ENCODE measurements around the gene ULK1.
A peak's percentile ranks its signal among the peaks of the same experiment; 100 is the strongest.

ULK1 gene

DNA sequence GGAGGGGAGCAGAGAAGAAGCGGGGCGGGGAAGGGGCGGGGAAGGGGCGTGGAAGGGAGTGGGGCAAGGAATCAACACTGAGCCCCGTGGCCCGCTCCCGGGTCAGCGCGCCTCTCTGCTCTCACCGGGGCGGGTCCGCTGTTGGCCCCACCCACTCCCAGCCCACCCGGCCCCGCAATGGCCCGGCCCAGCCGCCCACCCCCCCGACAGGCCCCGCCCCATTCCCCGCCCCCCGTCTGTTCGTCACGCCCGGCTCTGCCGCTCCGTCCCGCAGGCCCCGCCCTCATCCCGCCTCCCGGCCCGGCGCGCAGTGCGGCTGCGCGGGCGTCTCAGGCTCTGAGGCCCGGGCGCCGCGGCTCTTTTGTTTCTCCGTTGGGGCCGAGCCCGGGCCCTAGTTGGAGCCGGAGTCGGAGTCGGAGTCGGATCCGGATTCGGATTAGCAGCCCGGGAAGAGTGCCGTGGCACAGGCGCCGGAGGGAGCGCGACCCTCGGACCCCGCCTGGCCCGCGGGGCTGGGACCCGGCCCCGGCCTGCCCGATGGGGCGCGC lies at the start of gene ULK1:
TSS of gene ULK1 (plus strand) at position 310 of the 548 bp plus-strand sequence. CDS start 380 bp downstream, outside the sequence.
- peak; percentile 80 for DNase-seq

DNA sequence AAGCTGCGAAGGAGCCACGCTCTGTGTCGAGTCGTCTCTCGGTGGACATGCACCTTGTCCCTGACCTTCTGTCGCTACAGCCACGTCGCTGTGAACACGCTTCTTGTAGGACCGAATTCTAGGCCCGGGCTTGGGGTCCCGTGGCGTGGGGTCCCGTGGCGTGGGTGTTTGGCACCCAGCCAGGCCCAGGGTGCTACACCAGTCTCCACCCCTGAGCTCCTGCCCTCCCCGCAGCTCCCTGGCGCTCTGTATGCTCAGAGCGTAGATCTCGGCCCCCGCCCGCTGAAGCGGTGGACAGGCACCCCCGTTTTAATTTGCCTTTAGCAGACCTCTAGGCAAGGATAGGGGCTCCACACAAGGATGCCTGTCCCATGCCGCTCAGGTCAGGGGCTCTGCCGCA lies 49.8 kb upstream of the ULK1 start:
- no peak for DNase-seq

DNA sequence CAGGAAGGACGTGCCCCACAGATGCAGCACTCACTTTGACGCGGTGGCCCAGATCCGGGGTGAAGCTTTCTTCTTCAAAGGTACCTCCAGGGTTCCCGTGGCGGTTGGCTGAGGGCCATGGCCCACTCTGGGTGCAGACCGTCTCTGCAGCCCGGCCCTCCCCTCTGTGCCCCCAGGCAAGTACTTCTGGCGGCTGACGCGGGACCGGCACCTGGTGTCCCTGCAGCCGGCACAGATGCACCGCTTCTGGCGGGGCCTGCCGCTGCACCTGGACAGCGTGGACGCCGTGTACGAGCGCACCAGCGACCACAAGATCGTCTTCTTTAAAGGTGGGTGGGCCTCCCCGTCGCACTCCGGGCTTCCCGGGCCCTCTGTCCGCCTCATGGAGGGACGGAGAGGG lies 49.3 kb upstream of the ULK1 start:
- DNase-seq, result no peak

DNA sequence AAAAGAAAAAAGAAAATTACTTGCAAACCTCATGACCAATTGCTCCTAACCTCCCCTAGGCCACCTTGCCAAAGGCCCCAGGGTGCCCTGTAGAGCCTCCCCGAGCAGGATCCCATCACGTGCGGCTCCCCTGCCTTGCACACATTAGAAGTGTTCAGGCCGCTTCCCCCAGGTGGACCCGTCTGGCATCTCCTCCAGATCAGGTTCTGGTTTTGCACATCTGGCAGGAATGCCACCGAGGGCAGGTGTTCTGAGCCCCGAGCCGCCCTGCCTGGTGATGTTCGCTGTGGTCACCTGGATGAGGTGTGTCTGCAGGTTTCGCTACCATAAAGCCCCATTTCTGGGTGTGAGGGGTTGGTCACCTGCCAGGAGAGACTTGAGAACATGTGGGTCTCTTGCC lies 47.0 kb upstream of the ULK1 start:
- DNase-seq, result no peak

DNA sequence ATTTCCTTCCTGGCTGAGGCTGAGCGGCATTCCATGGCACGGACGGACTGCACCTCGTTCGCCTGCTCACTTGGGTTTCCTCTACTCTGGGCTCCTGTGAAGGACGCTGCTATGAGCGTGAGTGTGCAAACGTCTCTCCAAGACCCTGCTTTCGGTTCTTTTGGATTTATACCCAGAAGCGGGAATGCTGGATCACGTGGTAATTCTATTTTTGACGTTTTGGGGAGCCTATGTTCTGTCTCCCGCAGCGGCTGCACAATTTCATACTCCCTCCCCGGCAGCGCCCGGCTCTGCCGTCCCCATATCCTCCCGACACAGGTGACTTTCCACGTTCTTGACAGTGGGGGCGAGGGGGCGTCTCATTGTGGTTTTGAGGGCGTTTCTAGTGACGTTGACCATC lies 45.7 kb upstream of the ULK1 start:
- DNase-seq, result no peak

DNA sequence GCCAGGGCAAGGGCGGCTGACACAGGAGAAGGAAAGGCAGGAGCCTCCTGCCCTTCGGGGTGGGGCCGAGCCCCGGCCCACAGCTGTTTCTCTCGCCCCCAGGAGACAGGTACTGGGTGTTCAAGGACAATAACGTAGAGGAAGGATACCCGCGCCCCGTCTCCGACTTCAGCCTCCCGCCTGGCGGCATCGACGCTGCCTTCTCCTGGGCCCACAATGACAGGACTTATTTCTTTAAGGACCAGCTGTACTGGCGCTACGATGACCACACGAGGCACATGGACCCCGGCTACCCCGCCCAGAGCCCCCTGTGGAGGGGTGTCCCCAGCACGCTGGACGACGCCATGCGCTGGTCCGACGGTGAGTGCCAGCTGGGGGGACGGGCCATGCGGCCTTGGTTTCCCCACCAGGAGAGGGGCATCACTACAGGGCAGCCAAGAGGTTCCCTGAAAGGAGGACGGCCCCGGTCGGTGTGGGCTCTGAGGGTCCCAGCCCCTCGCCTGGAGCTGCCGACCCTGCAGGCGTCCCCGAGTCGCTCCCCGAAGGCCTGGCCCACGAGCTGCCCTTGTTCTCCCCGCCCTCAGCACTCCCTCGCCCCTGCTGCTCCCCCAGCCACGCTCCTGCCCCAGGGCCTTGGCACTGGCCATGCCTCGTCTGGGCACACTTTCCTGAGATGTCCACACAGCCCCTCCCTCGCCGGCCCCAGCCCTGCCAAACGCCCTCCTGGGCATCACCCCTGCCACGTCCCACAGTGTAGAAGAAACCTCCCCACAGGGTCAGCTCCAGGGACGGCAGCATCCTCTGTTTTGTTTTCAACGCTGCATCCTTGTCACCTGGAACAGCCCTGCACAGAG lies 44.5 kb upstream of the ULK1 start:
- DNase-seq, result no peak

DNA sequence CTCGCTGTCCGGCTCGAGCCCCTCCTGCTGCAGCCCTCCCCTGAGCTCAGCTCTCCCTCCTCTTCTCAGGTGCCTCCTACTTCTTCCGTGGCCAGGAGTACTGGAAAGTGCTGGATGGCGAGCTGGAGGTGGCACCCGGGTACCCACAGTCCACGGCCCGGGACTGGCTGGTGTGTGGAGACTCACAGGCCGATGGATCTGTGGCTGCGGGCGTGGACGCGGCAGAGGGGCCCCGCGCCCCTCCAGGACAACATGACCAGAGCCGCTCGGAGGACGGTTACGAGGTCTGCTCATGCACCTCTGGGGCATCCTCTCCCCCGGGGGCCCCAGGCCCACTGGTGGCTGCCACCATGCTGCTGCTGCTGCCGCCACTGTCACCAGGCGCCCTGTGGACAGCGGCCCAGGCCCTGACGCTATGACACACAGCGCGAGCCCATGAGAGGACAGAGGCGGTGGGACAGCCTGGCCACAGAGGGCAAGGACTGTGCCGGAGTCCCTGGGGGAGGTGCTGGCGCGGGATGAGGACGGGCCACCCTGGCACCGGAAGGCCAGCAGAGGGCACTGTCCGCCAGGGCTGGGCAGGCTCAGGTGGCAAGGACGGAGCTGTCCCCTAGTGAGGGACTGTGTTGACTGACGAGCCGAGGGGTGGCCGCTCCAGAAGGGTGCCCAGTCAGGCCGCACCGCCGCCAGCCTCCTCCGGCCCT lies 43.4 kb upstream of the ULK1 start:
- peak; percentile 23 for DNase-seq

DNA sequence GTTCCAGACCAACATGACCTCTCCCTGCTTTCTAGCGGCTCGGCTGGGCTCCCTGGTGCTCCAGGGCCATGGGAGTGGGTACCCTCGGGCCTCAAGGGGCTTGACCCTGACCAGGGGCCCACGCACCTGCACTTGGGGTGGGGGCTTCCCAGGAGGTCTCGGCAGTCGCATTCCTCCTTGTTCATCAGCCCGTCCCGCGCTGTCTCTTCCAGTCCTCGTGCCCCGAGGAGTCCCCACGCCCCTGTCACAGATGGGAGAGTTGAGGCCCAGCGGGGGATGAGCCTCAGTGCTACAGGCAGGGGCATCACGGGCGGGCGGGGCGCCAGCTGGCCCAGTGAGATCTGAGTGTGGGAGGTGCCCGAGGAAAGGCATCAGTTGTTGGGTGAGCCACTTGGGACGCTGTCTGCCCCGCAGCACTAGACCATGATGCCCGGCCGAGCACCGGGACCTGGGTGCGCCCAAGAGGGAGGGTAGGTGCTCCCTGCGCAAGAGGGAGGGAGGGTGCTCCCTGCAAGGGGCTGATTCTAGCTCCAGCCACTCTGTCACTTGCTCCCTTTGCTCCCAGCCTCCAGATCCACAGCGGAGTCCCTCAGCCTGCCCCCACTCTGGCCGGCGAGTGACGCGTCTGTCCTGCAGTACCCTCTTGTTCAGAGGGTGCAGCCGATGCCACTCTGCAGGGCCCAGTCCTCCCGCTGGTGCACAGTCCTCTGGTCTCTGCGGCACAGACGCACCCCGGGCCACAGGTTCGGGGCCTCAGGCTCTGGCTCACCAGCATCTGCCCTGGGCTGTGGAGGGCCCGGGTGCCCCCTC lies 42.5 kb upstream of the ULK1 start:
- DNase-seq, result no peak

DNA sequence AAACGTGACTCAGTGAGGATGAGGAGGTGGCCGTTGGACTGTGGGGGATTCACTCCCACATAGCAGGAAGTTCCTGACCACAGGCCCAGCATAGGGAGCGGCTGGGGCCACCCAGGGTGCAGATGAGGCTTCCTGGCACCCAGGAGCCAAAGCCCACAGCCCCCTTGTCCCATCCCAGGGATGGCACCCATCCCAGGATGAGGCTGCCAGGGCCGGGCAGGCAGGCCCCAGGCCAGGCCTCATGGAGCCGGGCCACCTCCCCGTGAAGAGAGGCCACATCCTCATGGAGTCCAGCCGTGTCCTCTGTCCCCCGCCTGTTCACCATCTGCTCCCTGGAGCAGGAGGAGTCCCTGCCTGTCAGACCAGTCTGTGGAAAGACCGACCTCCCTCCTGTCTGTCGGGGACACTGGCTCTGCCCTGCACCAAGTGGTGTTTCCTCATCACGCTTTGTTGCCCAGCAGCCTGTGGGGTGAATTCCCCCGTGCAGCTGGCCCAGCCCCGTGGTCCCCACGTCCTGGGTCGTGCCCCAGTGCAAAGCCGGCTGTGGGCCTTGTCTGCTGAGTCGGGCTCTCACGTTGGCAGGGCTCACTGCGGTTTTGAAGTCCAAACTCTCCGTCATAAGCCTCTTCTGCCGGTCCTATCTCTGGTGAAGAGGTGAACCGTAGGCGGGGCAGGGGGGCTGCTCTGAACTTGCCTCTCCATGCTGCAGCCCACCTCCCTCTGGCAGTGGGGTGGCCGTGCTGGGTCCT lies 41.7 kb upstream of the ULK1 start:
- no peak for DNase-seq

DNA sequence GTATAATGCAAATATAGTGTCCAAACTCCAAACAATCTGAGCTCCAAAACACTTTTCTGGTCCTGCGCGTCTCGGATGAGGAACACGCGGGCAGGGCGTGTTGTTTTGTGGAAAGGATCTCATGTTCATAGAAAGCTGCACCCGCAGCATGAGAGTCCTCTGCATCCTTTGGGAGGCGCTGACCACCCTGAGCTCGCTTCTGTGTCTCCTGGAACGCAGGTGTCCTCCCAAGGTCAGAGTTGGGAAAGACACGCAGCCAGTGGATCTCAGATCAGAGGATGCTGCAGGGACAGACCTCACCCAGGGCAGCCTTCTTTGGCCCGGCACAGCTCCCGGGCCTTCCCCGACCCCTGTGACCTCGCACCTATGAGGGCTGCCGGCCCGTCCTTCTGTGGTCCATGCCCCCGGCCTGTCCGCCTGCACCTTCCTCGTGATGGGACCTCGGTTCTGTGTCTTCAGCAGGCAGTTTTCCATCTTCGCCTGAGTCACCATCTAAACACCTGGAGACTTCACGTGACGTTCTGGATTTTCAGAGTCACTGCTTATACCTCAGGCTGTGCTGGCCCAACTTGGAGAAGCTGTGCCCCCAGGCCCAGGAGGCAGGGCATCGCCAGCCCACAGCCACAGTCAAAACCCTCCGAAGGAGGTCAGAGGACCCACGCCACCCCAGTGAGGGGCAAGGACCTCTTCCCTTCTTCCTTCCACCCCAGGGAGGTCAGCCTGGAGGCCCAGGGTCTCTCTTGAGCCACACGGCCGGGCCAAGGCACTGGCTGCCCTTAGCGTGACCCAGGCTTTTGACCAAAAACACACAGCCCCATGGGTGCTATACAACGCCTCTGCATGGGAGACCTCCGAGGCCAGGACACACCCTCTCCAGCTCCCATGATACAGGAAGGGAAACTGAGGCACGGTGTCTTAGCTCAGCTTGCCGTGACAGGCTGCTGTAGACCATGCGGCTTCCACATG lies 40.3 kb upstream of the ULK1 start:
- DNase-seq, result no peak

DNA sequence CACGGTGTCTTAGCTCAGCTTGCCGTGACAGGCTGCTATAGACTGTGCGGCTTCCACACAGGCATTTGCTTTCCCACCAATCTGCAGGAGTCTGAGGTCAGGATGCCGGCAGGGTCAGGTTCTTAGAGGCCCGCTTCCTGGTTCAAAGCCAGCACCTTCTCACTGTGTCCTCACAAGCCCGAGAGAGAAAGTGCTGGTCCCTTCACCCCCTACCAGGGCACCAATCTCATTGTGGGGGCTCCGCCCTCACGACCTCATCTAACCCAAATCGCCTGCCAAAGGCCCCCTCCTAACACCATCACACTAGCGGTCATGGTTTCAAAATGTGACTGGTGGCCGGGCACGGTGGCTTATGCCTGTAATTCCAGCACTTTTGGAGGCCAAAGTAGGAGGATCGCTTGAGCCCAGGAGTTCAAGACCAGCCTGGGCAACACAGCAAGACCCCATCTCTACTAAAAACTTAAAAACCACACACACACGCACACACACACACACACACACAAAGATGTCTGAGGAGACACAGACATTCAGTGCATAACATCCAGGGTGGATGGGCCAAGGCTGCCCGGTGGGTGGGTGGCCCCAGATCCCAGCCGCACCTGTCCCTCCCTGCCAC lies 39.5 kb upstream of the ULK1 start:
- DNase-seq, result no peak

DNA sequence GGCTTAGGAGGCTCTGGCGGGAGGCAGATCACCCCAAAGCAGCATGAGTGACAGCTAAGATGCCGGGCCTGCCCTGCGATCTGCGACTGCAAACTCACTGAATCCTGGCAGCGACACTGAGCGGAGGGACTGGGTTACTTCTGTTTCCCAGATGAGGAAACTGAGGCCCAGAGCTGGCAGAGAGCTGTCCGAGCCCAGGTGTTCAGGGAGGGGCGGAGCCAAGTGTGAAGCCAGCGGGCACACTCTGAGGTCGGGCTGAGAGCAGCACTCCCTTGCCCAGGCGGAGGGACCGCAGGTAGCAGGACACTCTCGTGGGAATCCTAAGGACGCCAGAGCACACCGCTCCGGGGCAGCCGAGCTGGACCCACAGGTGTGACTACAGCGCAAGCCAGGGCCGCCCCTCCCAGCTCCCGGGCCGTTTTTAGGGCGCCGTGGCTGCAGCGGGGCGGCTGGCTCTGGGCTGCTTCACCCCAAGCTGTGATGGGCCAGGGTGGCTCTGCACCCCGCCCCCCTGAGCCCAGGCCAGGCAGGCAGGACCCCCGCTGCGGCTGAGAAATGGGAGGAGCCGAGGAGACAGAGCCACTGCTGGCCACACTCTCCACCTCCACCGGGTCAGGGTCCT lies 38.8 kb upstream of the ULK1 start:
- DNase-seq, result no peak

DNA sequence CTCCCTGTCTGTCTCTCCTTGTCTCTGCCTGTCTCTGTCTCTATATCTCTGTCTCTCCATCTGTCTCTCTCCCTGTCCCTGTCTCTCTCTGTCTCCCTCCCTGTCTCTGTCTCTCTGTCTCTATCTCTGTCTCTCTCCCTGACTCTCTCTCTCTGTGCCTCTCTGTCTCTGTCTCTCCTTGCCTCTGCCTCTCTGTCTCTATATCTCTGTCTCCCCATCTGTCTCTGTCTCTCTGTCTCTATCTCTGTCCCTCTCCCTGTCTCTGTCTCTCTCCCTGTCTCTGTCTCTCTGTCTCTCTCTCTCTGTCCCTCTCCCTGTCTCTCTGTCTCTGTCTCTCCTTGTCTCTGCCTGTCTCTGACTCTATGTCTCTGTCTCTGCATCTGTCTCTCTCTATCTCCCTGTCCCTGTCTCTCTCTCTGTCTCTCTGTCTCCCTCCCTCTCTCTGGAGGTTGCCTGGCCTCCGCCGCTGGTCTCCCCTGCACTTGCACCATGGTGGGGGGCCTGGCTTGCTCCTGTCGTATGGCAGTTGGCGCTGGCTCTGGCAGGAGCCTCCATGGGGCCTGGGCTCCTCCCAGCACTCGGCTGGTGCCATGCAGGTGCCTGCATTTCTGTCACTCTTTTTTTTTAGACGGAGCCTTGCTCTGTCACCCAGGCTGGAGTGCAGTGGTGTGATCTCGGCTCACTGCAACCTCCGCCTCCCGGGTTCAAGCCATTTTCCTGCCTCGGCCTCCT lies 37.9 kb upstream of the ULK1 start:
- DNase-seq, result no peak

DNA sequence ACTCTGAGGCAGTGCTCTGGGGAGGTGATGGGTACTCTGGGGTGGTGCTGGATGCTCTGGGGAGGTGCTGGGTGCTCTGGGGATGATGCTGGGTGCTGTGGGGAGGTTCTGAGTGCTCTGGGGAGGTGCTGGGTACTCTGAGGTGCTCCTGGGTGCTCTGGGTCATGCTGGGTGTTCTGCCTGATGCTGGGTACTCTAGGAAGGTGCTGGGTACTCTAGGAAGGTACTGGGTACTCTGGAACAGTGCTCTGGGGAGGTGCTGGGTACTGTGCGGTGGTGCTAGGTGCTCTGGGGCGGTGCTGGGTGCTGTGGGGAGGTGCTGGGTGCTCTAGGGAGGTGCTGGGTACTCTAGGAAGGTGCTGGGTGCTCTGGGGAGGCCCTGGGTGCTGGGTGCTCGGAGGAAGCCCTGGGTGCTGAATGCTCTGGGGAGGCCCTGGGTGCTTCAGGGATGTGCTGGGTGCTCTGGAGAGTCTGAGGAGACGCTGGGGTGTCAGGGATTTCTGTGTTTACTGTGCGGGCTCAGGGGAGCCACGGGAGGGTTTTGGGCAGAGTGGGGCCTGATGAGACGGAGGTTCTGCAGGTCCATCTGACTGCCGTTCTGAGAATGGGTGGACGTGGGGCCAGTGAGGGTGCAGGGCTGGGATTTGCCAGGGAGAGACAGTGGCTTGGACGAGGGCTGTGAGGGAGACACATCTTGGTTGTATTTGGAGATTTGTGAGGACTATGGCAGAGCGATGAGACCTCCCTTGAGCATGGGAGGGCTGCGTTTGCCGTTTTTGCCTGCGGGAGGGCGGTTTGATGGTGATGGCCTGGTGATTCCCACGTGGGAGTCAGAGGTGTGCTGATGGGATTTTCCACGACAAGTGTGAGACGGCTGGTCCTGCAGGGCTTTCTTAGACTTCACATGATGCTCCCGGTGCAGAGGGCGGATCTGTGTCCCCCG lies 36.2 kb upstream of the ULK1 start:
- no peak for DNase-seq

DNA sequence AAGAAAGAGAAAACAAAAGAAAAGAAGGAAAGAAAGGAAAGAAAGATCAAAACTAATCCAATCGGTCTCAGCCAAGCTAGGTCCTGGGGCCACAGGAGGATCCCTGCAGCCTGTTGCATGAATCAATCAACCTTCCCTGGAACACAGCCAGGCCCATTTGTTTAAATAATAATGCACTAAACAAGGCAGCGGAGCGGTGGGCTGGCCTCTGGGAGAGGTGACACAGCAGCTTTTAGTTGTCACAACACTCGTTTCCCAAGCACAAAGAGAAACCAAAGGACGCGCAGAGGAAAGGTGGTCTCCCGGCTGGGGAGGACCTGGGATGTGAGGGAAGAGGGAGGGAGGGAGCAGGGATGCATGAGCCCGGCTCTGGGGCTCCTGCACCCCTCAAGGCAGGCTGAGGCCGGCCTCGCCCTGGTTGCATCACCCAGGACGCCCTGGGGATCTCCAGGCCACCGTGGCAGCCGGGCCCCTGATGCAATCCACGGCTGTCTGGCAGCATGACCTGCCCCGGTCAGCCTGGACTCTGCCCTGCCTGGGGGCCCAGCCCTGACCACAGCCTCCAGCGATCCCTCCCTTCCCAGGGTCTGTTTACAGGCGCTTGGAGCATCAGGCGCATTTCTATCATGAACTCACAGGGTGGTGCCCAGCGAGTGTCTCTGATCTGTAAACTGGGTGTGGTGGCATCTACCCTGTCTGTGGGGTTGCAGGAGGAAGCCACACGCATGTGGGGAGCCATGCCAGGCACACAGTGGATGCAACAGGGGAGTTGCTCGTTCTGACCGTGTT lies 33.8 kb upstream of the ULK1 start:
- peak; percentile 66 for DNase-seq

DNA sequence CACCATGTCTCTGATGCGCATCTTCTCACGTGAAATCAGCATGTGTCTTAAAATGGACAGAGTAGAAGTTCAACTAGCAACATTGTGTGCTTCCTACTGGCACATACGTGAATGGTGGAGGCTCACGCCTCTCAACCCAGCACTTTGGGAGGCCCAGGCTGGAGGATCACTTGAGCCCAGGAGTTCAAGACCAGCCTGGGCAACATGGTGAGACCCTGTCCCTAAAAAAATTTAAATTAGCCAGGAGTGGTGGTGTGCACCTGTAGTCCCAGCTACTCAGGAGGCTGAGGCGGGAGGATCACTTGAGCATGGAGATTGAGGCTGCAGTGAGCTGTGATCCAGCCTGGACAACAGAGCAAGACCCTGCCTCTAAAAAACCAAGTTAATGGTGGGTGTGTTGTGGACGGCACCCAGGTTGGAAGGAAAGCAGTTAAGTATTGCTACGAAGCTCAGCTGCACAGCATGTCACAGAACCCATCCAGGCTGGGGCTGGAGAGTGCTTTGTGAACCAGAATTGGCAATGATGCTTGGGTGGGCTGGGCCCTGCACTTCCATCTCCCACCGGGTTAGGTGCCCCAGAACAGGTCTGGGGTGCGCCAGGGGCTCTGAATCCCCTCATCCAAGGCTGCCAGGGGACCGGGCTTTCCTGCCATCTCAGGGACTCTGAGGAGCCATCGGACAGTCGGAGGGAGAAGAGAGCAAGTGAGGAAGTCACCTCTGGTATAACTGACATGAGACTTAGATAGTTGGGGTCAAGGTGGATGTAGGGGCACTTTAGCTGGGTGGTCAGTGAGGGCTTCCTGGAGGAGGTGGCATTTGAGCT lies 33.0 kb upstream of the ULK1 start:
- no peak for DNase-seq

DNA sequence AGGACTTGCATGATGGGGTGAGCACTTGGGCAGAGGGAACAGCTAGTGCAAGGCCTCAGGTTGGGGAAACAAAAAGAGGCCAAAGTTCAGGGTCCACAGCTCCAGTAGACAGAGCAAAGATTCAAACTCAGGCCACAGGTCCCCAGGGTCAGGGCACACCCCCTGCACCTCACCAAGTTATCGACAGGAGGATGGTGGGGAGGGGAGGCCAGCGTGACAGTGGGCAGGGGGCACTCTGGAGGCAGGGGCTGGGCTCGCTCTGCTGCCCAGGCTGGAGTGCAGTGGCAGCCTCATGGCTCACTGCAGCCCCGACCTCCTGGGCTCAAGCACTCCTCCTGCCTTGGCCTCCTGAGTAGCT lies 32.4 kb upstream of the ULK1 start:
- DNase-seq, result no peak

Measured in T1000 (cell line).